Bronchial epithelial cell (primary cell): ENCODE results near the gene NEURL1. TPM values are rescaled to one million over a fixed set of nuclear protein-coding genes. Genes with fewer than 3 reads are reported as not detected.
A peak's percentile ranks its signal among the peaks of the same experiment; 100 is the strongest.

Experiments
- DNase-seq: peaks from one replicate; pipeline ENCODE4 v3.0.0-alpha.2; 2010; ENCODE audit warnings: low read depth
- FAIRE-seq: peaks from 2 replicates; lab custom pipeline; 2011; peaks lifted over from hg19 to GRCh38; lab: Jason Lieb, UNC
- H3K27me3 ChIP-seq: 2 replicates; pipeline ENCODE4 v1.5.1; 2011; ENCODE audit warnings: low read length; ENCODE audit not compliant: control insufficient read depth, insufficient read depth
- H3K36me3 ChIP-seq: 2 replicates; pipeline ENCODE4 v1.5.1; 2011; ENCODE audit warnings: low read length; ENCODE audit not compliant: control insufficient read depth, insufficient read depth
- H3K4me3 ChIP-seq: 2 replicates; pipeline ENCODE4 v1.5.1; 2011; ENCODE audit warnings: mild to moderate bottlenecking, low read depth, low read length, control low read depth
- CTCF ChIP-seq: IDR thresholded peaks from 2 replicates; pipeline ENCODE4 v1.5.1; 2011; ENCODE audit warnings: mild to moderate bottlenecking, moderate library complexity, low read length, control low read depth, inconsistent platforms; ENCODE audit not compliant: insufficient read depth, severe bottlenecking
- total RNA-seq: library from RNA; depleted of rRNA; stranded (reverse); fragments of >200 nt; gene quantifications from 2 replicates; pipeline ENCODE4 v1.2.1, GENCODE V29; 2014

NEURL1 gene
- total RNA-seq, 1 donor from 2014 or later, result 1.1 TPM

GRCh38 chr10:103554488-103555324 is 61.2 kb downstream of the NEURL1 start:
- H3K36me3 ChIP-seq, result no peaks in the 10 kb centered on the region
- peak overlapping the region; percentile 29 for H3K4me3 ChIP-seq
- DNase-seq, result peak; percentile 53
- peaks cover 7% of the 10 kb centered on the region for H3K27me3 ChIP-seq
- TF ChIP-seq CTCF, result no peak
- no peak for FAIRE-seq

GRCh38 chr10:103555325-103555649 is 61.8 kb downstream of the NEURL1 start:
- peak overlapping the region; percentile 29 for H3K4me3 ChIP-seq
- H3K36me3 ChIP-seq, result no peaks in the 10 kb centered on the region
- TF ChIP-seq CTCF, result no peak
- H3K27me3 ChIP-seq, result peaks cover 7% of the 10 kb centered on the region
- FAIRE-seq, result no peak
- DNase-seq, result no peak

- Histone ChIP-seq H3K4me3 (peak overlapping the region; percentile 29), H3K36me3 (no peaks in the 10 kb centered on the region), H3K27me3 (peaks cover 7% of the 10 kb centered on the region)
- no peak for FAIRE-seq
- no peak for DNase-seq
- no peak for TF ChIP-seq CTCF
These were observed 62.2 kb downstream of the NEURL1 start for GRCh38 chr10:103555712-103556111.

GRCh38 chr10:103556383-103557007 is 63.0 kb downstream of the NEURL1 start:
- Histone ChIP-seq H3K4me3 (no peak overlapping the region), H3K27me3 (peaks cover 7% of the 10 kb centered on the region), H3K36me3 (no peaks in the 10 kb centered on the region)
- DNase-seq, result no peak
- no peak for FAIRE-seq
- TF ChIP-seq CTCF, result no peak

GRCh38 chr10:103557455-103557854 is 64.0 kb downstream of the NEURL1 start:
- no peak for TF ChIP-seq CTCF

More at GRCh38 chr10:103557455-103557854, 64.0 kb downstream of the NEURL1 start:
- H3K27me3 ChIP-seq, result peaks cover 7% of the 10 kb centered on the region
- no peak overlapping the region for H3K4me3 ChIP-seq
- DNase-seq (no peak), FAIRE-seq (no peak)
- no peaks in the 10 kb centered on the region for H3K36me3 ChIP-seq
